Prostate gland (tissue), 2 donors: ENCODE measurements around the gene ITSN1. TPM values are rescaled to one million over a fixed set of nuclear protein-coding genes. Genes with fewer than 3 reads are reported as not detected.

Source experiments
- DNase-seq: peaks from one replicate; pipeline ENCODE4 v3.0.0-alpha.2; 2019; ENCODE audit warnings: low spot score
- H3K27ac ChIP-seq, 2 donors: fragments of 200-600 bp; sonication (generic); 2 replicates each; pipeline ENCODE4 v1.5.1; 2017 to 2019
- H3K27me3 ChIP-seq: fragments of 200-600 bp; sonication (generic); replicated peaks from 2 replicates; pipeline ENCODE4 v1.5.1; 2019; ENCODE audit not compliant: insufficient read depth
- H3K36me3 ChIP-seq, 2 donors: fragments of 200-600 bp; sonication (generic); 1 replicate in 1 of 2; 2 replicates in 1 of 2; pipeline versions ENCODE4 v1.5.1 to v1.8.1; 2017 to 2019
- H3K4me1 ChIP-seq: fragments of 200-600 bp; sonication (generic); replicated peaks from 2 replicates; pipeline ENCODE4 v1.5.1; 2019
- H3K4me3 ChIP-seq, 2 donors: fragments of 200-600 bp; sonication (generic); 2 replicates each; pipeline ENCODE4 v1.5.1; 2017 to 2019
- H3K9me3 ChIP-seq: fragments of 200-600 bp; sonication (generic); 2 replicates; pipeline ENCODE4 v1.5.1; 2017
- POLR2A ChIP-seq: fragments of 450-650 bp; IDR thresholded peaks from one replicate; pipeline ENCODE4 v1.6.1; 2016; ENCODE audit warnings: antibody characterized with exemption, mild to moderate bottlenecking
- POLR2AphosphoS5 ChIP-seq: sonication (generic); formaldehyde crosslinking; IDR thresholded peaks from one replicate; pipeline ENCODE4 v1.6.1; 2017; ENCODE audit warnings: antibody characterized with exemption
- WGBS: methylation state at CpG from one replicate; pipeline ENCODE4 v1.1.5; 2018; 5-methylcytosine and 5-hydroxymethylcytosine counted together
- intact Hi-C: fragments of 100-400 bp; cut with DNase I; formaldehyde crosslinking; loops from one replicate; pipeline ENCODE4 v1.14.2; 2022
- total RNA-seq, 2 donors: library from RNA; depleted of rRNA; stranded (reverse); fragments of >200 nt; gene quantifications; one replicate each; pipeline ENCODE4 v1.1.0, GENCODE V29; 2016
- TF ChIP-seq, protein P1 (sequence below), 4 experiments: fragments of 200-600 bp in 2 of 4; fragments of 450-650 bp in 2 of 4; sonication (generic) in 2 of 4; IDR thresholded peaks; 1 replicate in 3 of 4; 2 replicates in 1 of 4; pipeline ENCODE4 v1.5.1; 2016 to 2019; ENCODE audit warnings: antibody characterized with exemption in 4 of 4, mild to moderate bottlenecking in 2 of 4, moderate library complexity in 2 of 4

Gene ITSN1
- total RNA-seq, 2 donors from 2014 or later: 14.8 to 44.9 TPM

GRCh38 chr21:33893917-33894316 lies 251.6 kb downstream of the ITSN1 start:
- 92% methylated on average over 4 of the region's 4 CpGs for WGBS
- H3K4me1 ChIP-seq: no peaks in the 10 kb centered on the region
- H3K9me3 ChIP-seq: no peaks in the 10 kb centered on the region
- intact Hi-C loops: loop anchor here (2.0 kb wide), 1 partner anchor 251 kb away; the partner anchor contains the start of gene ITSN1
- no peak overlapping the region for H3K4me3 ChIP-seq
- no peaks in the 10 kb centered on the region for H3K36me3 ChIP-seq
- no peak for TF ChIP-seq POLR2AphosphoS5
- TF ChIP-seq, protein P1, sequence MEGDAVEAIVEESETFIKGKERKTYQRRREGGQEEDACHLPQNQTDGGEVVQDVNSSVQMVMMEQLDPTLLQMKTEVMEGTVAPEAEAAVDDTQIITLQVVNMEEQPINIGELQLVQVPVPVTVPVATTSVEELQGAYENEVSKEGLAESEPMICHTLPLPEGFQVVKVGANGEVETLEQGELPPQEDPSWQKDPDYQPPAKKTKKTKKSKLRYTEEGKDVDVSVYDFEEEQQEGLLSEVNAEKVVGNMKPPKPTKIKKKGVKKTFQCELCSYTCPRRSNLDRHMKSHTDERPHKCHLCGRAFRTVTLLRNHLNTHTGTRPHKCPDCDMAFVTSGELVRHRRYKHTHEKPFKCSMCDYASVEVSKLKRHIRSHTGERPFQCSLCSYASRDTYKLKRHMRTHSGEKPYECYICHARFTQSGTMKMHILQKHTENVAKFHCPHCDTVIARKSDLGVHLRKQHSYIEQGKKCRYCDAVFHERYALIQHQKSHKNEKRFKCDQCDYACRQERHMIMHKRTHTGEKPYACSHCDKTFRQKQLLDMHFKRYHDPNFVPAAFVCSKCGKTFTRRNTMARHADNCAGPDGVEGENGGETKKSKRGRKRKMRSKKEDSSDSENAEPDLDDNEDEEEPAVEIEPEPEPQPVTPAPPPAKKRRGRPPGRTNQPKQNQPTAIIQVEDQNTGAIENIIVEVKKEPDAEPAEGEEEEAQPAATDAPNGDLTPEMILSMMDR (IDR thresholded peaks at IDR 0.05): no peak
- no peak for TF ChIP-seq POLR2A
- DNase-seq: no peak
- H3K27me3 ChIP-seq: no peaks in the 10 kb centered on the region
- H3K27ac ChIP-seq: no peak overlapping the region

- H3K4me1 ChIP-seq: no peaks in the 10 kb centered on the region
- no peak overlapping the region for H3K27ac ChIP-seq
- no peaks in the 10 kb centered on the region for H3K9me3 ChIP-seq
- no peaks in the 10 kb centered on the region for H3K27me3 ChIP-seq
- TF ChIP-seq, protein P1 (IDR thresholded peaks at IDR 0.05): peak in 3 of 4 experiments; percentile 32 to 81 (median 67)
- no peak for TF ChIP-seq POLR2AphosphoS5
- intact Hi-C loops: loop anchor here (2.0 kb wide), 1 partner anchor 252 kb away; the partner anchor contains the start of gene ITSN1
- H3K36me3 ChIP-seq: no peaks in the 10 kb centered on the region
- peak; percentile 50 for DNase-seq
- 3% methylated on average over 20 of the region's 20 CpGs for WGBS
- H3K4me3 ChIP-seq: peak overlapping the region in 1 of 2 donors; percentile 18
These were observed 252.5 kb downstream of the ITSN1 start for GRCh38 chr21:33894736-33895288.

DNA sequence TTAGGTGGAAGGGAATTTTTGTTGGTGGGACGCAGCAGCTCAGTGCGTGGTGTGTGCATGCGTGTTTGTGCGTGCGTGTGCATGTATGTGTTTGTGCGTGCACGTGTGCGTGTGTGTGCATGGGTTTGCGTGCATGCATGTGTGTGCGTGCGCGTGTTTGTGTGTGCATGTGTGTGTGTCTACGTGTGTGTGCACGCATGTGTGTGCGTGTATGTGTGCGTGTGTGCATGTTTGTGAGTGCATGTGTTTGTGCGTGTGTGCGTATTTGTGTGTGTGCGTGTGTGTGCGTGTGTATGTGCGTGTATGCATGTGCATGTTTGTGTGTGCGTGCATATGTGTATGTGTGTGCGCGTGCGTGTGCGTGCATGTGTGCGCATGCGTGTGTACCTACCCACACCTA lies 253.1 kb downstream of the ITSN1 start:
- WGBS: 81% methylated on average over 28 of the region's 28 CpGs
- intact Hi-C loops: loop anchor here (2.0 kb wide), 1 partner anchor 253 kb away; the partner anchor contains the start of gene ITSN1
- DNase-seq: no peak

GRCh38 chr21:33896691-33897090 lies 254.4 kb downstream of the ITSN1 start:
- no peak overlapping the region for H3K4me3 ChIP-seq
- TF ChIP-seq POLR2A (no peak), POLR2AphosphoS5 (no peak)
- TF ChIP-seq, protein P1 (IDR thresholded peaks at IDR 0.05): no peak
- no peaks in the 10 kb centered on the region for H3K4me1 ChIP-seq
- no peaks in the 10 kb centered on the region for H3K36me3 ChIP-seq
- no peak for DNase-seq
- no peaks in the 10 kb centered on the region for H3K27me3 ChIP-seq
- intact Hi-C loops: no loop called here
- no peaks in the 10 kb centered on the region for H3K9me3 ChIP-seq
- WGBS: 91% methylated on average over 6 of the region's 6 CpGs
- H3K27ac ChIP-seq: no peak overlapping the region

More for the DNA sequence above, 253.1 kb downstream of the ITSN1 start:
- Histone ChIP-seq H3K4me3 (no peak overlapping the region), H3K9me3 (no peaks in the 10 kb centered on the region), H3K36me3 (no peaks in the 10 kb centered on the region), H3K27me3 (no peaks in the 10 kb centered on the region), H3K4me1 (no peaks in the 10 kb centered on the region), H3K27ac (no peak overlapping the region)
- TF ChIP-seq POLR2A (no peak), POLR2AphosphoS5 (no peak)
- TF ChIP-seq, protein P1 (IDR thresholded peaks at IDR 0.05): no peak

GRCh38 chr21:33897098-33897497 lies 254.8 kb downstream of the ITSN1 start:
- H3K27me3 ChIP-seq: no peaks in the 10 kb centered on the region
- DNase-seq: no peak
- H3K9me3 ChIP-seq: no peaks in the 10 kb centered on the region
- no peaks in the 10 kb centered on the region for H3K4me1 ChIP-seq
- intact Hi-C loops: no loop called here
- 87% methylated on average over 5 of the region's 5 CpGs for WGBS
- no peak overlapping the region for H3K4me3 ChIP-seq
- no peak overlapping the region for H3K27ac ChIP-seq
- no peaks in the 10 kb centered on the region for H3K36me3 ChIP-seq
- TF ChIP-seq POLR2A (no peak), POLR2AphosphoS5 (no peak)
- TF ChIP-seq, protein P1 (IDR thresholded peaks at IDR 0.05): no peak
